ENCODE data around the gene BCL11A. TPM values are rescaled to one million over a fixed set of nuclear protein-coding genes. Genes with fewer than 3 reads are reported as not detected.

The BCL11A gene
- total RNA-seq, 1 donor from 2014 or later: 13.4 TPM

DNA sequence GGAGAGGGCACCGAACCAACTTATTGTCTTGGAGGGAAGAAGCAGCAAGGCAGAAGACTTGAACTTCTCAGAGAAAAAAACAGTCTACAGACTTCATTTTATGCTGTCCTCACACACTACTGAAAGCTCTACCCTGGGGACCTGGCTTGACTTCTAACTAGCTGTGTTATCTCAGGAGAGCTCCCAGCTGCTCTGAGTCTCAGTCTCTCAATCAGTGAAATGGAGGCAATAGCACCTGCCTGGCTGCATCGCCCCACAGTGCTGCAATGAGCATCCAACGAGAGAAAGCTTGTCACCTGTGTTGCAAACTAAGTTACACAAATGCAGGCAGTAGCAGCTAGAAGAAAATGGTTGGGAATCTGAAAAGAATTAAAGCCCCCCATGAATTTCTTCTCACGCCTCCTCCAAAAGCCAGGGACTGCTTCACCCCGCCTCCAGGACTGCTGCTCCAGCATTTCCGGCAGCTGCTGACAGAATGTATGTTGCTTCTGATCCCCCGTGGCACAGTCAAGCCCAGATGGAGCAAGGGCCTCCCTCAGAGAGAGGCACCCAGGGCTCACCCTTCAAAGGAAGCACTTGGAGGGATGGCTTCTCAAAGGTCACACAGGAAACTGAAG lies 116.3 kb downstream of the BCL11A start:
- no peak overlapping the region for H3K27ac Mint-ChIP-seq (ENCODE audit: unreplicated experiment)
- no peak overlapping the region for H3K4me3 Mint-ChIP-seq (ENCODE audit: unreplicated experiment)
- TF ChIP-seq, protein P1, sequence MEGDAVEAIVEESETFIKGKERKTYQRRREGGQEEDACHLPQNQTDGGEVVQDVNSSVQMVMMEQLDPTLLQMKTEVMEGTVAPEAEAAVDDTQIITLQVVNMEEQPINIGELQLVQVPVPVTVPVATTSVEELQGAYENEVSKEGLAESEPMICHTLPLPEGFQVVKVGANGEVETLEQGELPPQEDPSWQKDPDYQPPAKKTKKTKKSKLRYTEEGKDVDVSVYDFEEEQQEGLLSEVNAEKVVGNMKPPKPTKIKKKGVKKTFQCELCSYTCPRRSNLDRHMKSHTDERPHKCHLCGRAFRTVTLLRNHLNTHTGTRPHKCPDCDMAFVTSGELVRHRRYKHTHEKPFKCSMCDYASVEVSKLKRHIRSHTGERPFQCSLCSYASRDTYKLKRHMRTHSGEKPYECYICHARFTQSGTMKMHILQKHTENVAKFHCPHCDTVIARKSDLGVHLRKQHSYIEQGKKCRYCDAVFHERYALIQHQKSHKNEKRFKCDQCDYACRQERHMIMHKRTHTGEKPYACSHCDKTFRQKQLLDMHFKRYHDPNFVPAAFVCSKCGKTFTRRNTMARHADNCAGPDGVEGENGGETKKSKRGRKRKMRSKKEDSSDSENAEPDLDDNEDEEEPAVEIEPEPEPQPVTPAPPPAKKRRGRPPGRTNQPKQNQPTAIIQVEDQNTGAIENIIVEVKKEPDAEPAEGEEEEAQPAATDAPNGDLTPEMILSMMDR (IDR thresholded peaks at IDR 0.05): no peak
- no peaks in the 10 kb centered on the region for H3K27me3 Mint-ChIP-seq (ENCODE audit: low read depth)
- H3K4me1 Mint-ChIP-seq (ENCODE audit: low read depth): peaks cover 17% of the 10 kb centered on the region
- H3K9me3 Mint-ChIP-seq (ENCODE audit: low read depth): no peaks in the 10 kb centered on the region
- no peaks in the 10 kb centered on the region for H3K36me3 Mint-ChIP-seq (ENCODE audit: low read depth)
- no peak for DNase-seq (ENCODE audit: low spot score)

DNA sequence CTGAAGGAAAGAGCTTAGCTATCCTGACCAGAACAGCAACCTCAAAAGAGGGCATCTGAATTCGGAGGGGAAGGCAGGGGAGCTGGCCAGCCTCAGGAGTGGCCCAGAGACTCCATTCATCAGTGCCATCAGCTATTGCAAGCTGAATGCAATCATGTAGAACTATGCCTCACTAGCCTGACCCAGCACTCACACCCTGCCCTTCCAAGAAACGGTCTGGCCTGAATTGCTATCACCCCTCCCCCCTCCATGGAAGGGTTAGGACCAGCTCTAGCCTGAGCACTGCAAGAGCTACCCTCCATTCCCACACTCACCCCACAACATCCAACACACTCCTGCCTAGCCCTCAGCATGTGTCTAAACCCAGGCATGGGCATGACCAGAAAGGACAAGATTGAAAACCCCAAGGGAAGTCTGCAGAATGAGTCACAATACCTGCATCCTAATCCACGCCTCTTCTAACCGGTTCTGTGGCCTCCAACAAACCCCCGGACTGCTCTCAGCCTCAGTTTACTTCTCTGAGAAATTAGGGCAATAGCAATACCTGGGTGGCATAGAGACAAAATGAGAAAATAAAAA lies 120.3 kb downstream of the BCL11A start:
- Mint-ChIP-seq H3K36me3 (ENCODE audit: low read depth) (no peaks in the 10 kb centered on the region), H3K4me1 (ENCODE audit: low read depth) (peaks cover 3% of the 10 kb centered on the region), H3K27me3 (ENCODE audit: low read depth) (no peaks in the 10 kb centered on the region), H3K9me3 (ENCODE audit: low read depth) (no peaks in the 10 kb centered on the region), H3K27ac (ENCODE audit: unreplicated experiment) (no peak overlapping the region), H3K4me3 (ENCODE audit: unreplicated experiment) (no peak overlapping the region)
- no peak for DNase-seq (ENCODE audit: low spot score)
- TF ChIP-seq, protein P1 (IDR thresholded peaks at IDR 0.05): no peak

DNA sequence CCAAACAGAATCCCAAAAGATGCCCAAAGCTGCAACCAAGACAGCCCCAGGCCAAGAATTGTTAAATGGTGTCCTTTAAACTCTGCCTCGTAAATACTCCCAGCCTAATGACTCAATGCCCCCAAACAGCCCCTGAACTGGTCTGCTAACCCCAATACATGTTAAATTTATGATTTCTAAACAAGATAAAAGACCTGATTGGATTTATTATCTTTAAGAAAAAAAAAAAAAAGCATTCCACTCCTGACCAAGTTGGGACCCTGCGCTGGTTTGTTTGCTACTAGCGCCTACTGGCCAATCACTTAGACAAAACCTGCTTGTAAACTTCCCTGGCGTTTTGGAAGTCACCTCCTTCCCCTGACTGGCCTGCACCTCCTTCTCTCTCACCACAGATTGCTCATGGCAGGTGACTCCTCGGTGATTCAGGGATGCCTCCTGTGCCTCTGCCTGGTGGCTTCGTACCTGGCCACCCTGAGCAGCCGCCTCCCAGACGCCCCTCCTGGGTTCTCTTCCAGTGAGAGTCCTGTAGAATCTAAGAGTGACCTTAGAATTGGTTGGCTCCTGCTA lies 121.3 kb downstream of the BCL11A start:
- H3K9me3 Mint-ChIP-seq (ENCODE audit: low read depth): no peaks in the 10 kb centered on the region
- no peaks in the 10 kb centered on the region for H3K27me3 Mint-ChIP-seq (ENCODE audit: low read depth)
- no peak for DNase-seq (ENCODE audit: low spot score)
- no peaks in the 10 kb centered on the region for H3K36me3 Mint-ChIP-seq (ENCODE audit: low read depth)
- no peak overlapping the region for H3K27ac Mint-ChIP-seq (ENCODE audit: unreplicated experiment)
- no peak overlapping the region for H3K4me3 Mint-ChIP-seq (ENCODE audit: unreplicated experiment)
- no peaks in the 10 kb centered on the region for H3K4me1 Mint-ChIP-seq (ENCODE audit: low read depth)
- TF ChIP-seq, protein P1 (IDR thresholded peaks at IDR 0.05): no peak

DNA sequence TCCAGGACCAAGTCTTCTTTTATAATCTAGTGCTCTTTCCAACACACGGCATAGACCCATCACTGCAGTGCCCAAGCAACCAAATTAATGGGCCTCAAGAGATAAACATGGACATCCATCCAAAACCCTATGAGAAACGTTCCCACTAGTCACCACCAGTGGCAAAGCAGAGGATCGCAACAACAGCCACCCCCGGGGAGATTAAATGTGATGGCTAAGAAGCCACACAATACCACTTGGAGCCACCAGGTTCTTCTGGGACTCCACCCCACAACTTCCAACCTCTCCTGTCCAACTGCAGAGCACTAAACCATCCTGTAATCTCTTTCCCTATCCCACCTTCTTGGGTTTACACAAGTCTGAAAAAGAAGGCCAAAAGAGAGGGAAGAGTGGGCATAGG lies 123.8 kb downstream of the BCL11A start:
- Mint-ChIP-seq H3K9me3 (ENCODE audit: low read depth) (no peaks in the 10 kb centered on the region), H3K27ac (ENCODE audit: unreplicated experiment) (no peak overlapping the region), H3K27me3 (ENCODE audit: low read depth) (no peaks in the 10 kb centered on the region), H3K4me1 (ENCODE audit: low read depth) (no peaks in the 10 kb centered on the region), H3K36me3 (ENCODE audit: low read depth) (no peaks in the 10 kb centered on the region), H3K4me3 (ENCODE audit: unreplicated experiment) (no peak overlapping the region)
- DNase-seq (ENCODE audit: low spot score): no peak
- TF ChIP-seq, protein P1 (IDR thresholded peaks at IDR 0.05): no peak

DNA sequence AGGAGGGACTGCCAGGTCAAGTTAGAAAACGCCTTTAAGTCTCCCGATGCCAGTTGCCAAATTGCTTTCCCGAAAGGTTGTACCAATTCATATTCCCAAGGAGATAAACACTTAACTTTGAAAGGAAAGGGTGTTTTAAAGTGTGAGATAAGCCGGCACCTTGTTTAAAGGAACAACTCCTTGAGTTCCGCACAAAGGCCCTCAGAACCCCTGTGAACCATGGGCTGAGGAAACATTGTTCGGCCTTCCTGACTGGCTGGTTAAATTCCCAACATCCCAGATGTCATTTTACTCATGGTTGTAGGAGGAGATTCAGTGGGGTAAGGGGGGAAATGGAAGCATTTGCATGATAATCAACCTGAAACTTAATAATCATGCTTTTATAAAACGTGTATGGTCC lies 126.6 kb downstream of the BCL11A start:
- no peak for DNase-seq (ENCODE audit: low spot score)
- TF ChIP-seq, protein P1 (IDR thresholded peaks at IDR 0.05): no peak
- Mint-ChIP-seq H3K4me1 (ENCODE audit: low read depth) (no peaks in the 10 kb centered on the region), H3K4me3 (ENCODE audit: unreplicated experiment) (no peak overlapping the region), H3K27ac (ENCODE audit: unreplicated experiment) (no peak overlapping the region), H3K27me3 (ENCODE audit: low read depth) (no peaks in the 10 kb centered on the region), H3K36me3 (ENCODE audit: low read depth) (no peaks in the 10 kb centered on the region), H3K9me3 (ENCODE audit: low read depth) (no peaks in the 10 kb centered on the region)

Data from chondrocyte (in vitro differentiated cells).